GM21423 (cell line): ENCODE data around the gene SCMH1.

ENCODE experiments used
- ATAC-seq: cut with Tn5 transposase; IDR thresholded peaks from one replicate; pipeline ENCODE4 v1.9.1; 2021; ENCODE audit warnings: mild to moderate bottlenecking, moderate library complexity; ENCODE audit not compliant: unreplicated experiment

The SCMH1 gene

DNA sequence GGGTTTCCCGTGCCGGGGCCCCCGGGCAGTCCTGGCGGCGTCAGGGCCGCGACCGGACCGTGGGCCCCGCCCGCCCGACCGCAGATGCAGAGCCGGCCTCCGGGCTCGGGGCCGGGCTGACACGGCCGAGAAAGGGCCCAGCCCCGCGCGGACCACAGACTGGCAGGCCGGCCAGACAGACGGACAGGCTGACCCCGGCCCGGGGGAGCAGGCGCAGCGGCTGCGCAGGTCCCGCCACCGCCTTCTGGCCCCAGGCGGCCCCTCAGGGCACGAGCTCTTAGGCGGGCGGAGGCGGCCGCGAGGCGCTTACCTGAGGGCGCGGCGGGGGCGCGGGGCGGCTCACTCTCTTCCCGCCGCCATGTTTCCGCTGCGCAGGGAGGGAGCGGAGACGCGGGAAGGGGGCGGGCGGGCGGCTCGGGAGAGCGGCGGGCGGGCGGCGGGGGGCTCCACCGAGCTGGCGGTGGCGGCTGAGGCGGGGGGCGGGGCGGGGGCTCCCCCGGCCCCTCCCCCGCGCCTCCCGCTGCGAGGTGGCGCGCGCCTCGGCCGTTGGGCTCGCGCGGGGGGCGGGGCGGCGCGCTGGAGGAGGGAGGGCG lies at the start of gene SCMH1:
SCMH1 (minus strand) TSS at position 558 of the 593 bp plus-strand sequence. CDS start 56,173 bp downstream, outside the sequence.
- peak; percentile 35 for ATAC-seq

DNA sequence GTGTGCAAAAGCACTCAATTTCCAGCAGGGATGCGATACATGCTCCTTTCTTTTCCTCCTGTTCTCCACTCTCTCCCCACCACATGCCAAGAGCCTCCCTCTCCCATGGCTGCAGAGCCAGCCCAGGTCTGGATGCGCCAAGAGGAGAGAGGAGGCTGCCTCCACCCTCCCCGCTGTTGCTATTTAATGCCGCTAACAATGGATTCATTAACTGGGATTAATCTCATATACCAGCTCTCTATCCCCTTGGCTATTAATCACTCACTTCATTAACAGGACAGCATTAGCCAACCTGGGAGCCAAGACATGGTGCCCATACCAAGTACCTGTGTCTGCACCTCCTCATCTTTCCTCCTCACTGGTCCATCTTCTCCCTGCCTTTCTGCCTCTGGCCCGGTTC lies 49.1 kb upstream of the SCMH1 start:
- no peak for ATAC-seq

DNA sequence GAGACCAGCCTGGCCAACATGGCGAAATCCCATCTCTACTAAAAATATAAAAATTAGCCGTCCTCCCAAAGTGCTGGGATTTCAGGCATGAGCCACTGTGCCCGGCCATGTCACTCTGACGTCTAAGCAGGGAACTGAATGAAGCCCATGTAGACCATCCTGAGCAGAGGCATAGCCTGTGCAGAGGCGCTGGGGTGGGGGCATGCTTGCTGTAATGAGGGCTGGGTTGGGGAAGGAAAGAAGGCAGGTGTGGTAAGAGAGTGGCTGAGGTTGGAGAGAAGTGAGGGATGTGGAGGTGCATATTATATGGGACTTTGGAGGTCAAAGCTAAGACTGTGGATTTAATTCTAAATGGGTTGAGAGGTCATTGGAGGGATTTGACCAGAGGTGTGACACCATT lies 47.1 kb upstream of the SCMH1 start:
- ATAC-seq = no peak

DNA sequence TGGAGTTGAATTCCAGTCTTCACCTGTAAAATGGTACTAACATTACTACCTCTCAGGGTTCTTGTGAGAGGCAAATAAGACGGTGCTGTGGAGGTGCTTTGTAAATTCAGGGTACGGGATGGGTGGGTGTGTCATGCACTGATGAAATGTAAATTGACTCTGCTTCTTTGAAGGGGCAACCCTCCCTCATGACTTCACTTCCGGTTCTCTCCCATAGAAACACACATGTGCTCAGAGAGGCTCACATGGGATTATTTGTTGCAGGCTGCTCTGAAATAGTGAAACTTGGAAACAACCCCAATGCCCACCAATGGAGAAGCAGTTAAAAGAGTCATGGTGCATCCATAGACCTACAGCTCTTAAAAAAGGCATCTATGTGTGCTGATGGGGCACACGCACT lies 44.9 kb upstream of the SCMH1 start:
- no peak for ATAC-seq

DNA sequence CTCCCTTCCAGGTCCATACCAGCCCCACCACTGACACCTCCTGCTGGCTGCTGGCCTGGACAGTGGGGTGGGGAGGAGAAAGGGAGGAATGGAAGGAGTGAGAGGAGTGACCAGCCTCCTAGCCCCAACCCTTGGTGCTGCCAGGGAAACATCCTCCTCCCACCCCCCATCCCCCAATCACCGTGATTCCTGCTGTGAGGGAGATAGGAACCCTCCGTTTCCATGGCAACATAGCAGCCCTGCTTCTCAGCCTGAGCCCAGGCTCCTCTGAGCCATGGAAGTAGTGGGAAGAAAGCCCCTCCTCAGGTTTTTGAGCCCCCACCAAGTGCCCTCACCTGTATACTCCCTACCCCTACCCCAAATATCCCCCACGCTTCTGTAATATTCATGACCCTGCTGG lies 44.4 kb upstream of the SCMH1 start:
- no peak for ATAC-seq

DNA sequence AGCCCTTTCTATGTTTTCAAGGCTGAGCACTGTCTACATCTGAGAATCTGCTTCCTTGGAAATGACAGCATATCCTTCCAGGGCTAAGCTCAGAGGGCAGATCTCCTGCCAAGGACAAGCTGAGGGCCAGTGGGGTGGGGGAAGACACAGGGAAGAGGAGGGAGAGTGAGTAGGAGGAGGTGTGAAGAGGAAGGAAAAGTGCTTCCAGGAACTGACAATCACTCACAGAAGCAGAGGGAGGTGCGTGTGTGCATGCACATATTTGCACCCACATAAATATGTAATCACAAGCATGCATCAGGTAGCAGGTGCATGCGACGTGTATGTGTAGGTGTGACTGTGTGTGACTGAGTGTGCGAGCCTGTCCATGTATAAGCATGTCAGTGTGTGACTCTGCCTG lies 43.7 kb upstream of the SCMH1 start:
- ATAC-seq = no peak

DNA sequence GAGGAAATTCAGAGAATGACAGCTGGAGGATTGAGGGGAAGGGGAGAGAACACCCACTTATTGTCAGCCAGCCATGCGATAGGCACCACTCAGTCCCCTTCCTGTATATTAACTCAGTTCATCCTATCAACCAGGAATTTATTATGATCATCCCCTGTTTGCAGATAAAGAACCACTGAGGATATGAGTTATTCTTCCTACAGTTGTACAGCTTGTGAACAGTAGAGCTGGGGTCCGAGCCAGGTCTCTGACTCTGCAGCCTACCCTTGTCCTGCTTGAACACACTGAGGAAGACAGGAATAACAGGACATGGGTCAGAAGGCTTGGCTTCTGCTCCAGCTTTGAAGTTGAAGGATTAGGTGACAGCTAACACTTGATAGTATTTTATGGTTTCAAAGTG lies 42.0 kb upstream of the SCMH1 start:
- ATAC-seq = no peak

DNA sequence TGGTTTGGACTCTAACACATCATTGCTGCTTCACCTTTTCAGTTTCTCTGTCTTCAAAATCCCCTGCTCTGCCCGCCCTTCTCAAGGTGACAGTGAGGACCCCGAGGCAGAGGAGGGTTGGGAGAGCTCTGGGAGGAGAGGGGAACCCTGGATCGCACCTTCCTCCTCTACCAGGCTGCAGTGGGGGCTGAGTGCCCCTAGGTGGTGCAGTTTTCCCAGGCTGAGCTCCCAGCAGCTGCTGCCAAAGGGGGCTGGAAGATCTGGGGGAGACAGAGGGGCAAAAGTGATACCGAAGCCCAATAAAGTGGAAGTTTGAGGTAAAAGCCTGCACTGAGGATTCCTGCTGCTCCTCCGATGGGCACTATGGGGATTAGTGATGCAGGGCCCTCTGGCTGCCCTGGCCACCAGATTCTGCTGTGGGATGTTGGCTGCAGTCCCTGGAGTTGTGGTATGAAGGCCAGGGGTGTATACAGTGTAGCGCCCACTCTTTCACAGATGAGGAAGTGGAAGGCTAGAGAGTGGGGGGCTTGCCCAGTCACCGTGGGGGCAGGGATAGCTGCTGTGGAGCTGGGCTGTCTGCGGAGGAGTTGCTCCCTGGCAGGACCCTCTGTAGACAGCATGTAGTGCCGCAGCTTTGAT lies 40.7 kb upstream of the SCMH1 start:
- no peak for ATAC-seq

DNA sequence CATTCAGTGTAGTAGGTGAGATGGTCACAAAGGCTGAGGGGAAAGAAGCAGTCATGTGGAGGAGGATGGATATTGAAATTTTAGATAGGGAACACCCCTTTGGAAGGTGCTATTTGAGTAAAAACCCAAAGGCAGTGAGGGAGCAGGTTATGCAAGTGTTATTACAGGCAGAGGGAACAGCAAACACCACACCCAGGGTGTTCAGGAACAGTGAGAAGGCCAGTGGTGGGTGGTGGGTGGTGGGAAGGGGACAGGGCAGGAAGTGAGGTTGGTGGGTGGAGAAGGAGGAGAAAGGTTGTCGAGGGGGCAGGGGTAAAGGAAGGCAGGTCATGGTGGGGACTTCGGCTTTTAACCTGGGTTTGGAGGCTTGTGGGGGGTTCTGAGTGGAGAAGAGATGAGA lies 39.2 kb upstream of the SCMH1 start:
- no peak for ATAC-seq

DNA sequence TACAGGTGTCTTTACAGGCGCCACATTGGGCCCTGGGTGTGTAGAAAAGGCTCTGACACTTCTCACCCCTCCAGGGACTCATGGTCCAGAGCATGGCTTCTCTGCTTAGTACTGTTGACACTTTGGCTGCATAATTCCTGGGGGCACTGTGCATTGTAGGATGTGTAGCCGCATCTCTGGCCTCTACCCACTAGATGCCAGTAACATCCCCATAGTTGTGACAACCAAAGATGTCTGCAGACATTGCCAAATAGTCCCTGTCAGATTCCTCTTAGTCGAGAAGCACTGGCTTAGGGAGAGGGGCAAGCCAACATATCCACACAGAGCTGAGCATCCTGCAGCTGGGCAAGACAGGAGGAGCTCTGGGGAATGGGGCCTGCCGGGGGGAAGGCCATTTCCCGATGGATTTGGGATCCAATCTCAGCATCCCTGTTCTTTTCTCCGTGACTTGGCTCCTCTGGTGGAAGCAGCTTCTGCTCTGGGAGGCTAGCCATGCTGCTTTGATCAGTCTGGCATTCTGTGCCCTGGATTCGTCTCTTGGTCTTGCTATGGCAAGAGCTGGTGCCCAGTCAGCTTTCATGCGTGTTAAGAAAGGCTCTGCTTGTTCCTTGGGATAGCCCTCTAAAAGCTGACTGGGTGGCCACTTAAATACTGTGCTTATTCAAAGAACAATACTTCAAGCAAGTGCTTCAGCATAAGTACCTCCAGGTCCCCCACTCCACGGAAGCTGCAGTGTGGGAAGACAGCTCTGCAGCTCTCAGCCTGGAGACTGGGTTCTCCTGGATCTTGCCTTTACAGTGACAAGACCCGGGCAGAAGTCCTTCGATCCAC lies 38.3 kb upstream of the SCMH1 start:
- ATAC-seq = no peak

DNA sequence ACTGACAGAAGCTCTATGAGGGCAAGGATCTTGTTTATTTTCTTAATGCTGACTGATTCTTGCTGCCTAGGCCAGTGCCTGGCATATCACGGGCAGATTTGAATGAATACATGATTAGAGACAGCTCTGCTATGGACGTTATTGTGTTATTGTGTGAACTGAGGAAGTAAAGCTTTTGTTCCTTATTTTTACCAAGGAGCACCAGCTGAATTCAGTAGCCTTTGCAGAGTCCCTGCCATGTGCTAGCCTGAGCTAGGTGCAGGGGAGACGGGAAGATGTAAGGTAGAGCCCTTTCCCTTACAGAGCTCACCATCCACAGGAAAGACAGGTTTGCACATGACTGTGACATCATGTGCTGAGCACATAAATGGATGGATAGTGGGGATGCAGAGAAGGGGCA lies 36.0 kb upstream of the SCMH1 start:
- ATAC-seq = no peak

DNA sequence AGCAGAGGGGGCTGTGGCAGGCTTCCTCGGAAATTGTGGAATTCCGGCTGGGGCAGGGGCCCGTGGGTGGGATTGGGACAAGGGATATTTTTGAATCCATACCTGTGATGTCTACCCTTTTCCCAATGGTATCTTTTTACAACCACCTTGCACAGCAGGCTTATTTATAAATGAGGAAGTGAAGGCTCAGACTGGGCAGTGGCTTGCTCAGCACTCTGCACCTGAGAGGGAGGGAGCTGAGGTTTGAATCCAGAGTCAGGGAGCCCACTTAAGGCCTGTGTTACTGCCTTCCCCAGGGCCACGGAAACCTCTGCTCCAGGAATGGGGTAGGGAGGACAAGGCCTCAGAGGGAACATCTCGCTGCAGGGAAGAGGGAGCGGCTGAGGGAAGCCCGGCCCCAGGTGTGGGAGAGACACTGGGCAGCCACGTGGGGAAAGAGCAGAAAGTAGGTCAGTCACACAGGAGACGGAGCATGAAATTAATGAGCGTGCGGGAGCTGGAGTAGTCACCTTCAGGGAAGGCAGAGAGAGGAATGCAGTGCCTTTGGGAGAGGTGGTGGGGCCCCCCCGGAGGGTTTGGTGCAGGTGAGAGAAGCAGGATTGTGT lies 35.4 kb upstream of the SCMH1 start:
- ATAC-seq = no peak

DNA sequence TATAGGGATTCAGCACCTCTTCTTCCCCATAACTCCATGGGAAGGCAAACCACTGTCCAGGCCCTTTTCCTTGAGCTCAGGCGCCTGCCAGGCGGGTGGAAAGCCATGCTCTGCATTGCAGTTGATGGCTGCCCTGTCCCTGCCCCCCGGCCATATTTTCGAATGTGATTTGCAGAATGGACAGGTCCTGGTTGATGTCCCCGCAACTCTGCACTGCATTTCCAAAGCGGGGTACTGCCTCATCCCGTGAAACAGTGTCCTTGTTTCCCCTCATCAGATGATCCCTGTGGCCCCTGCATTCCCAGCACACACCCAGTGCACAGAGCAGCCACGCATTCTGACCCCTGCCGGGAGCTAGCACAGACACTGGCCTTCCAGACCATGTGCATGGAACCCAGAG lies 33.7 kb upstream of the SCMH1 start:
- no peak for ATAC-seq

DNA sequence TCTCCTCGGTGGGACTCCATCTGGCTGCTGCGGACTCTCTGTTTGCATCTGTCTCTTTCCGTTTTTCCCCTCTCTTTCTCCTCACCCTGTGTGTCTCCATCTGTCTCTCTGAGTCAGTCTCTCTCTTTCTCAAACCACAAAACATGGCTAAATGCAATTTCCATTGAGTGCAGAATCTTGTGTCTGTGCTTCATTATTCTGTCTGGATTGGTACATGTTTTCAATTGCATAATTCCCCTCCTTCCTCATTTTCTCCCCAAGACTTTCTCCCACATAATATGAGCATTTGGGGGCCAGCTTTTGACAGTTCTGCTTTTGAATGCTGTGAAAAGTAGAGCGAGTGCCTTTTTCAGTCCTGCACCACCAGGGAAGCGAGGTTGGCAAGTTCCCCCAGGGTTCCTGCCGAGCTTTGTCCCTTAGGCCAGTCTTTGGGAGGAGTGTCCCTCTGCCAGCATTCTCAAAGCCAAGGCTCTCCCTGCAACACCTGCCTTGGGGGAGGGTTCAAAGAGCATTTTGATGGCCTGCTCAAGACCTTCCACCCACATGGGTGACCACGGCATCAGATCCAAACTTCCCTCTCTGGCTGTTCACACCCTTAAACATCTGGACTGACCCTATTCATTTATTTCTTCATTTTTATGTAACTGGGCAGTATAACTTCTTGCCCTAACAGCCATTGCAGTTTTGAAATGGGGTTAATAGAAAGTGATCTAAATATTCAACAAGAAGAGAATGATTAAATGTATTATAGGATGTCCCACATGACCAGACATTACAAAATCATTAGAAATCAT lies 32.8 kb upstream of the SCMH1 start:
- ATAC-seq = no peak

DNA sequence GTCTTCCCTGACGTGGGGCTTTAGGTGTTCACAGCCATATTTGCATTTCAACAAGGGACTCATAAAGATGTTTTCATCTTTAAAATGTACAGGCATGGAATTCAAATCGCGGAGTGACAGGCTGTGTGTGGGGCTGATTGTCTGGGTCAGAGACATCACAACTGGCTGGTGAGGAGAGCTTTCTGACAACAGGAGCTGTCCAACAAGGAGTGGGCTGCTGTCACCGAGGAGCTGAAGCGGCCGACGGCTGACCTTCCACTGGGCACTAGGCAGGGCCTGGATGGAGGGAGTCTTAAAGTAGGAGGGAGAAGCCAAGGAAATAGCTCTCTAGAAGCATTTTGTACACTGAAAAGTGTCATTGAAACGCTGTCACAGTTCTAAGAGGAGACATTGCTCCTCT lies 30.5 kb upstream of the SCMH1 start:
- ATAC-seq = no peak

DNA sequence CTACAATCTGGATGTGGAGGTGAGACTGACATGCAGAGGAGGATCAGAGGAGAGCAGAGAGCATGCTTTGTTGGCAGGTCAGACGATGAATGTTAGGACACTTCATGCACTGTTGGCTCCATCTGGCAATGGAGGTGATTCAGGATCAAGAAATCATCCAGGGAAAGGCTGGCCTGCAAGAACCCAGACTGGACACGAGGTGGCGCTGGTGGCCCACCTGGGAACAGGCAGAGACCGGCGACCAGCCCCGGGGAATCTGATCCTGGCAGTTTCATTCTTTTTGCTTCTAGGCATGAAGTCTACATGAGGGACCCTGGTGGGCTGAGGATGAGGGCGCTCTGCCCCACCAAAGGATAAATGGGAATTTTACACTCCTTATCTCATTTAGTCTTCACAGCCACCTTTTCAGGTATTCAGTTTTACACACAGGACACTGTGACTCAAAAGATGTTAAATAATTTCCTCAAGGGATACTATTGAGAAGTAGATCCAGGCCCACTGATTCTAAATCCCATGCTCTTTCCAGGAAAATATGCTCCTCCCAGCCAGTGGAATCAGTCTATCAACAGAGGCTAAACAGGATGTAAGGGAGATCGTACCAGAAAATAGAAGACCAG lies 26.2 kb upstream of the SCMH1 start:
- ATAC-seq = no peak

DNA sequence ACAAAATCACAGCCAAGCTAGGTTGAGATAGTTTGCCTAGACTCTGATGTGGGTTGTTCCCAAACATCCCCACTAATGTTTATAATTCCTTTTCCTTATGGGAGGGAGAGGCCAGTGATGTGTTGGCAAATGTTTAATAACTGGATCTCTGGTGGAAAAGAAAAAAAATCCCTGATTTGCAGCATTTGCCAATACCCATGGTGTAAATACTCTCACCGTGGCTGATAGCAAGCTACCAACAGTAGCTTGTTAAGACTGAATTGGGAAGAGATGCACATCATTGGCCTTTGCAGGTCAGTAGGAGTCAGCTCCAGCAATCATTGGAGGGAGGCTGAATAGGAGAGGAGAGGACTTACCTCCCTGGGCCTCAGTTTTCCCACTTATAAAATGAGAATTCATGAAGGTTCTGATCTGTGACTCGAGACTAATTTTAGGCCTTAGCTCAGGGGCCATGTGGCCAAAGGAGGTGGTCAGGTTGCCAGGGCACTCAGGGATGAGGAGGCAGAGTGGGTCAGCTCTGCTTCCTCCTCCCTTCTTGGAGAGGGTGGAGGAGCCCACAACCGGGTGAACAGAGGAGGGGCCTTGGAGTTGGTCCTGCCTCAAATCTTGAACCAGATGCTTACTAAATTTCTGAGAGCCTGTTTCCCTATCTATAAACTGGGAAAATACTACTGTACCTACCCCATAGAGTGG lies 20.0 kb upstream of the SCMH1 start:
- ATAC-seq = no peak

DNA sequence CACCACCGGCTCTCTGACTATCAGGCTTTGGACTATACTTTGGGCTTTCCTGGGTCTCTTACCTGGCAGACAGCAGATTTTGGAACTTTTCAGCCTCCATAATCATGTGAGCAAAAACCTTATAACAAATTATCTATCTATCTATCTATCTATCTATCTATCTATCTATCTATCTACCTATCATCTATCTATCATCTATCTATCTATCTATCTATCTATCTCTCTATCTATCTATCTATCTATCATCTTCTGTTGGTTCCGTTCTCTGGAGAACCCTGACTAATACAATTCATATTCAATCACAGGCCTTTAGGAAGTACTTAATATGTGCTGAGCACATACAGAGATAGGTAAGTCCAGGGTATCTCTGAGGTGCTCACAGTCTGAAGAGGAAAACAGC lies 18.7 kb upstream of the SCMH1 start:
- no peak for ATAC-seq

DNA sequence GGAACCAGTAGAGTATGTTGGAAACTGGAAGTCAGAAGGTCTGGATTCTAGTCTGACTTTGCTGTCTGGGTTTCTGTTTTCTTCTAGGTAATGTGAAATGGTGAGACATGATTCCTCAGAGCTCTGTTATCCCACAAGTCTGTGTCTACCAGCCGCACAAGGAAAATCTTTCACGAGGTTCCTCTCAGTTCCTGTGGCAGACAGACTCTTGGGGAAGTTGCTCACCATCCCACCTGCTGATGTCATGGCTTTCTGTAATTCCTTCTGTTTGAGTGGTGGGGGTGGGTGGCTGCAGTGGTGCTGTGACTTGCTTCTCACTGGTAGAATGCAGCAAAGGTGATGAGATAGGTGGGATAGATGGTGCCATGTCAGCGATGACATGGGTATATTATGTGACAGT lies 17.1 kb upstream of the SCMH1 start:
- no peak for ATAC-seq

DNA sequence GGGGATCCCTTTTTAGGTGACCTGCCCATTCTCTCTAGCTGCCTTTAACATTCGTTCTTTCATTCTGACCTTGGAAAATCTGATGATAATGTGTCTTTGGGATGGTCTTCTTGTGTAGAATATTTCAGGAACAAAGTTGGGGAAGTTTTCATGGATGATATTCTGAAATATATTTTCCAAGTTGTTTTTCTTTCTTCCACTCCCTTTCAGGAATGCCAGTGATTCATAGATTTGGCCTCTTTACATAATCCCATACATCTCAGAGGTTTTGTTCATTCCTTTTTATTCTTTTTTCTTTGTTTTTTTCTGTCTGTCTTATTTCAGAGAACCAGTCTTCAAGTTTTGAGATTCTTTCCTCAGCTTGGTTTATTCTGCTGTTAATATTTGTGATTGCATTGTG lies 13.9 kb upstream of the SCMH1 start:
- no peak for ATAC-seq
